Omental fat pad (tissue), 4 donors: ENCODE results near the gene CTDSPL. TPM values are rescaled to one million over a fixed set of nuclear protein-coding genes. Genes with fewer than 3 reads are reported as not detected.

ENCODE experiments used
- ATAC-seq: fragments of 150-250 bp; one replicate; pipeline ENCODE4 v1.9.1; 2016; ENCODE audit warnings: mild to moderate bottlenecking, moderate library complexity; ENCODE audit not compliant: low FRiP score
- DNase-seq: peaks from one replicate; pipeline ENCODE4 v3.0.0-alpha.2; 2019; ENCODE audit warnings: low spot score
- total RNA-seq, 4 donors: library from RNA; depleted of rRNA; stranded (reverse); fragments of >200 nt; gene quantifications; one replicate each; pipeline ENCODE4 v1.1.0, GENCODE V29; 2016
- TF ChIP-seq, protein P1 (sequence below), 3 donors: fragments of 450-650 bp; IDR thresholded peaks; one replicate each; pipeline ENCODE4 v1.5.1; 2016 to 2017; ENCODE audit warnings: antibody characterized with exemption in 3 of 3, mild to moderate bottlenecking in 3 of 3, moderate library complexity in 2 of 3

CTDSPL gene
- total RNA-seq, 4 donors from 2014 or later = 23.9 to 41.8 (median 33.2) TPM

DNA sequence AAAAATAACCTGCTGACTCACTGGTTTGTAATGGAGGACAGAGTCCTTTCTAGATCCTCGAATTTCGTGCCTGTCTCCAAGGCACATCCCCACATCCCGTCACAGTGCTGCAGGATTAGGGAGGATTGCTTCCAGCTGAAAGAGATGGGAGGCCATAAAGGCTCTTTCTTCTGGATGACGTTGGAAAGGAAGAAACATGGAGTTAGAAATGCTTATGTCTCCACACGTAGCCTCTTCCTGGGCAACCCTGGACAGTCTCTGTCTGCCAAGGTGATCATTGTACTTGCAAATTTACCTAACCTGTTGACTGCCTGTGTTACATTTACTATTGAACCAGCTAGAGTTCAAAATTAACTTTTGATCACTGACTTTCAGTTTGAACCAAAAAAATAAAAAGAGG is 101.3 kb downstream of the CTDSPL start:
- ATAC-seq (no peak), DNase-seq (no peak)
- TF ChIP-seq, protein P1, sequence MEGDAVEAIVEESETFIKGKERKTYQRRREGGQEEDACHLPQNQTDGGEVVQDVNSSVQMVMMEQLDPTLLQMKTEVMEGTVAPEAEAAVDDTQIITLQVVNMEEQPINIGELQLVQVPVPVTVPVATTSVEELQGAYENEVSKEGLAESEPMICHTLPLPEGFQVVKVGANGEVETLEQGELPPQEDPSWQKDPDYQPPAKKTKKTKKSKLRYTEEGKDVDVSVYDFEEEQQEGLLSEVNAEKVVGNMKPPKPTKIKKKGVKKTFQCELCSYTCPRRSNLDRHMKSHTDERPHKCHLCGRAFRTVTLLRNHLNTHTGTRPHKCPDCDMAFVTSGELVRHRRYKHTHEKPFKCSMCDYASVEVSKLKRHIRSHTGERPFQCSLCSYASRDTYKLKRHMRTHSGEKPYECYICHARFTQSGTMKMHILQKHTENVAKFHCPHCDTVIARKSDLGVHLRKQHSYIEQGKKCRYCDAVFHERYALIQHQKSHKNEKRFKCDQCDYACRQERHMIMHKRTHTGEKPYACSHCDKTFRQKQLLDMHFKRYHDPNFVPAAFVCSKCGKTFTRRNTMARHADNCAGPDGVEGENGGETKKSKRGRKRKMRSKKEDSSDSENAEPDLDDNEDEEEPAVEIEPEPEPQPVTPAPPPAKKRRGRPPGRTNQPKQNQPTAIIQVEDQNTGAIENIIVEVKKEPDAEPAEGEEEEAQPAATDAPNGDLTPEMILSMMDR (IDR thresholded peaks at IDR 0.05) = no peak

DNA sequence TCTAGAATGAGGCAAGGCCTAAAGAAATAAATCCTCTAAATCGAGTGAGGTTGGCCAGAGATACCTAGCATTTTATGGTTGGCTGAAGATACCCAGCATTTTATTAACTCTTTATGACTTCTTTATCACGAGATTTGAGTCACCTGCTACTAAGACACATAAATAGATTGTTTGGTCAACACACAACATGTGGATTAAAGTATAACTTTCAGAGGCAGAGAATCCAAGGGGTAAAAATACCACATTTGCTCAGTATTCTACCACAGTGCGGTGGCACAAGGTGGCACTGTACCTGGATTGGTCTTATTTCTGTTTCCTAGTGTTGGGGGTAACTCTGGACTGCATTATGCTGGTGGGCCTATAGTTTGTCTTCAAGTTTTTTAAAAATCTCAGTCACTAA is 102.0 kb downstream of the CTDSPL start:
- no peak for ATAC-seq
- DNase-seq = no peak
- TF ChIP-seq, protein P1 (IDR thresholded peaks at IDR 0.05) = no peak

DNA sequence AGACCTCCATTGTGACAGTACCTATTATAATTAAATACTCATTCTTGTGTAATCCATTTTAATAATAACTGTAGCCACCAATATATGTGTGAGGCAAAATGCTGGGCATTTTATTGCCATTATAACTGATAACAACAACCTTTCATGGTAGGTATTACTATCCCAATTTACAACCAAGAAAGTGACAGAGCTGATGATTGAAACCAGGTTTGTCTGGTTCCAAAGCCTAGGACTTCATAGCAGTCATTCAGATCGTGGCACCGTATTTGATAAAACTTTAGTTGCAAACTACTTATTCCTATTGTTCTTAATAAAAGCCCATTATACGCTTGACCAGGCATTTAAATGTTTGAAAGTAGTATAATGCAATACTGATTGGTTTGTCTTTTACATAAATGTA is 102.5 kb downstream of the CTDSPL start:
- no peak for ATAC-seq
- DNase-seq = no peak
- TF ChIP-seq, protein P1 (IDR thresholded peaks at IDR 0.05) = no peak

DNA sequence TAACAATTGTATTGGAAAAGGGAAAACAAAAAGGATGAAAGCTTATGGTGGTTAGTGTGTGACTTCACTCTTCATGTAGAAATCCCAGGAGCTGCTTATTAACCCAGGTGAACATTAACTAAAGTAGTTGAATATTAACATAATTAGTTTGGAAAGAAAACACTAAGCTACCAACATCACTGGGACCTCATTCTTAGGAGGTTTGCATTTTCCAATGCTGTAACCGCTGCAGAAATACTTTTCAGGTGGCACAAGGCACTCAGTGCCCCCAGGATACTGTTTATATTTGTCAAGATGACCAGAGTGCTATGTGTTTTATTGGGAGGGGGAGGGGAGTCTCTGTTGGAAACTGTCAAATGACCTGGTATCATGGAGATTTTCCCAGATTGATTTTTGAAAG is 103.0 kb downstream of the CTDSPL start:
- ATAC-seq = no peak
- DNase-seq = no peak
- TF ChIP-seq, protein P1 (IDR thresholded peaks at IDR 0.05) = no peak

DNA sequence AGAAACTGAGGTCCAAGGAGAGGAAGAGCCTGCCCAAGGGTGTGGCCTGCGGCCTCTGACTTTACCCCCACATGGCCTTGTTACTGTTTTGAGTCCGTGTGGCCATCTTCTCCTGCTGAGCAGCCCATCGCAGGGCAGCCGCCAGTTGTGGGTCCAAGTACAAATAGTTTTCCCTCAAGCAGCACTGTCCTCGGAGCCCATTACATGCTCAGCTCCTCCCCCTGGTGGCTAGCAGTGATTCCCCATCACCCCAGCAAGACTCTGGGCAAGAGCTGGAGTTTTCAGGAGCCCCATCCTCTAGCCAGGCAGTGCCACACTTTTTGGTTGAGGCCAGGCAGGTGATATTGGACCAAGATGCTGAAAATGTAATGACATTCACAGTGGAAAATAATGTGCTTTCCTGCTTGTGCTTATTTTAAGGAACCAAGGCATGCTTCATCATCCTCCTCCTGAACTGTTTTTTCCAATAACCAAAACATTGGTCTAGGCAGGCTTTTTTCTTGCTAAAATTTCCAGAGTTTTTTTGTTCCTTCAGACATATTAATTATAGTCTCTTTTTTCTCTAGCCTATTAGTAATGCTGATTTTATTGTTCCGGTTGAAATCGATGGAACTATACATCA is 105.7 kb downstream of the CTDSPL start:
- DNase-seq (peak; percentile 52), ATAC-seq (peak; percentile 51)
- TF ChIP-seq, protein P1 (IDR thresholded peaks at IDR 0.05) = peak in 2 of 3 donors; percentile 14 to 34

DNA sequence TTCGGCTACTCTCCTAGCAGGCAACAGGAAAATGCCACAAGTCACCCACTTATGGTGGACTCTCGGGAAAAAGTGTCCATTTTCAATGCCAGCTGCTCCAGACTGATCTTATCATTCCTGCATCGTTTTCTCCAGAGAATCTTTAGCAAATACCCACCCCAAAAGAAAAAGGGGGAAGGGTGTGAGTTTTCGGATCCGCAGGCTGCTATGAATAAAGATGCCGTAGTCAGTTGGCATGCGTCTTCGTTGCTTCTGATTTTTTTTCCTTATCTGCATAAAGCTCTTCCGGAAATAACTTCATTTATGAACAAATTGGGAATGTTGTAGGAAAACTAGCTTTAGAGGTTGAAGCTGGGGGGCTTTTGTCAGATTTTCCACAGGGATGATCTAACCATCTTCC is 106.5 kb downstream of the CTDSPL start:
- ATAC-seq = no peak
- DNase-seq = no peak
- TF ChIP-seq, protein P1 (IDR thresholded peaks at IDR 0.05) = no peak

DNA sequence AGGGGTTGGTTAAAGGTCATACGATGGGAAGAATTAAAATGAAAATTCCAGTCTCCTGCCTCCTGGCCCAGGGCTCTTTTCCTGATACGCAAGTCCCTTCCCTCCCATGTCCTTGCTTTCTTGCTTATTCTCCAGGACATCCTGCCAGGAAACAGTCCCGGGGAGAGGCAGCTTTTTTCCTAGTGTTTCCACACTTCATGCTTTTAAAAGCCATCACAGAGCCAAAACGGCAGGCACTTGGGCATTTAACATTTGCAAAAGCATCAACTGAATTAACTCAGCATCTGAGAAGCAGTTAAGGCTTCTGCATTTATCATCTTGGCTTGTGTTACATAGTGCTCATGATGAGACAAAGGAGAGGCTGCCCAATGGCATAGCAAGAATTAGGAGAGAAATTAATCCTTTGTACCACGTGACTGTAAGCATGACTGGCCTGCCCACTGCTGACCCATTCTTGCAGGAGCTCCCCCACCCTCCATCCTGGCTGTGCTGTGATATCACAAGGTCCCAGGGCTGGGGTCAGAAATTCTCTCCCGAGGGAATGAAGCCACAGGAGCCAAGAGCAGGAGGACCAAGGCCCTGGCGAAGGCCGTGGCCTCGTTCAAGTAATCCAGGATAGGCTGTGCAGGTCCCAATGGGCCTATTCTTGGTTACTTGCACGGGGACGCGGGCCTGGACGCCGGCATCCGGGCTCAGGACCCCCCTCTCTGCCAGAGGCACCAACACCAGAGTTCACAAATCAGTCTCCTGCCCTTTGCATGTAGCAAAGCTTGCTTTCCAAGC is 107.3 kb downstream of the CTDSPL start:
- TF ChIP-seq, protein P1 (IDR thresholded peaks at IDR 0.05) = no peak
- DNase-seq = no peak
- no peak for ATAC-seq
